Measurements from ENCODE around the gene CHKB.
A peak's percentile ranks its signal among the peaks of the same experiment; 100 is the strongest.

The CHKB gene

DNA sequence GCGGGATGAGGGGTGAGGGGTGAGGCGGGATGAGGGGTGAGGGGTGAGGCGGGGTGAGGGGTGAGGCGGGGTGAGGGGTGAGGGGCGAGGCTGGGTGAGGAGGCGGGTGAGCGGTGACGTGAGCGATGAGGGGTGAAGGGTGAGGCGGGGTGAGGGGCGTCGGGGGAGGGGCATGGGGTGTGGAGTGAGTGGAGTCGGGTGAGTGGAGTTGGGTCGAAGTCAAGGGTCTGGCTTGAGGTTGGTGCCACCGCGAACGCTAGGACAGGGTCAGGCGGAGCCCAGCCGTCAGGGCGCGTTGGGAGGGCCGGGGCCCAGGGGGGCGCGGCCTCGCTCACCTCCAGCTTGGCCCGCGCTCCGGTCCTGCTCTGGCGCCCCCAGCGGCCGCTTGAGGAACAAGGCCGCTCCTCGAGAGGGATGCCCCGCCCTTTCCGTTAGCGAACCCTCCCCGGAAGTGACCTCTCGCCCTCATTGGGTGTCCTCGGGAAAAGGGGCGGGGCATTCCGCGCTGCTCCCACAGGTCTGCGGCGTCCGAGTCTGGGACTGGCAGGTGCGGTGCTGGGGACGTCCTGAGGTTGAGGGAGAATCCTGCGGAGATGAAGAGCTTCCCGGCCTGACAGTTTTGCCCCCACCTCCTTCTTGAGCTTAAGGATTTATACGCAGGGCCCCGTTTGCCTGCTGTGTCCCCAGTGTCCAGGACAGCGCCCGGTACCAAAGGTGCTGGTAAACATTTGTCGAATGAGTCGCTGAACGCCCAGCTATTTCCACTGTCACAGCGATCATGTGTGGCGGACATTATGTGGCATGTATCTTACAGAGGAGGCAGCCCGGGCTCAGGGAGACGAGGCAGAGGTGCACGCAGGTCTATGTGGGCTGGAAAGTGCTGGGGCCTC lies 19.9 kb downstream of the CHKB start, which contains the start of gene SYCE3:
Gene SYCE3 (minus strand): TSS at position 397 of the 890 bp plus-strand sequence. CDS start 6,514 bp downstream, outside the sequence.
- Histone ChIP-seq H3K9ac (ENCODE audit: insufficient read length, low read depth) (peak within 1 kb of the TSS; percentile 59), H3K36me3 (ENCODE audit: insufficient read depth, insufficient read length, low read length) (peaks cover 3% of the 10 kb centered on the region), H3K27me3 (ENCODE audit: insufficient read depth, insufficient read length) (peaks cover 23% of the 10 kb centered on the region), H3K4me3 (ENCODE audit: insufficient read length, low read depth) (peak within 1 kb of the TSS; percentile 46), H3K4me1 (ENCODE audit: insufficient read depth, insufficient read length) (peaks cover 3% of the 10 kb centered on the region), H3K9me3 (ENCODE audit: insufficient read depth, low read length) (no peaks in the 10 kb centered on the region)
- TF ChIP-seq SUZ12 (IDR thresholded peaks at IDR 0.05; ENCODE audit: extremely low read depth, insufficient read depth, insufficient read length) (no peak), YY1 (IDR thresholded peaks at IDR 0.05; ENCODE audit: insufficient read depth, insufficient read length) (no peak), ZNF274 (IDR thresholded peaks at IDR 0.05; ENCODE audit: low read depth, low read length) (no peak)
- DNase-seq (ENCODE audit: low read depth, low spot score) = peak; percentile 86

DNA sequence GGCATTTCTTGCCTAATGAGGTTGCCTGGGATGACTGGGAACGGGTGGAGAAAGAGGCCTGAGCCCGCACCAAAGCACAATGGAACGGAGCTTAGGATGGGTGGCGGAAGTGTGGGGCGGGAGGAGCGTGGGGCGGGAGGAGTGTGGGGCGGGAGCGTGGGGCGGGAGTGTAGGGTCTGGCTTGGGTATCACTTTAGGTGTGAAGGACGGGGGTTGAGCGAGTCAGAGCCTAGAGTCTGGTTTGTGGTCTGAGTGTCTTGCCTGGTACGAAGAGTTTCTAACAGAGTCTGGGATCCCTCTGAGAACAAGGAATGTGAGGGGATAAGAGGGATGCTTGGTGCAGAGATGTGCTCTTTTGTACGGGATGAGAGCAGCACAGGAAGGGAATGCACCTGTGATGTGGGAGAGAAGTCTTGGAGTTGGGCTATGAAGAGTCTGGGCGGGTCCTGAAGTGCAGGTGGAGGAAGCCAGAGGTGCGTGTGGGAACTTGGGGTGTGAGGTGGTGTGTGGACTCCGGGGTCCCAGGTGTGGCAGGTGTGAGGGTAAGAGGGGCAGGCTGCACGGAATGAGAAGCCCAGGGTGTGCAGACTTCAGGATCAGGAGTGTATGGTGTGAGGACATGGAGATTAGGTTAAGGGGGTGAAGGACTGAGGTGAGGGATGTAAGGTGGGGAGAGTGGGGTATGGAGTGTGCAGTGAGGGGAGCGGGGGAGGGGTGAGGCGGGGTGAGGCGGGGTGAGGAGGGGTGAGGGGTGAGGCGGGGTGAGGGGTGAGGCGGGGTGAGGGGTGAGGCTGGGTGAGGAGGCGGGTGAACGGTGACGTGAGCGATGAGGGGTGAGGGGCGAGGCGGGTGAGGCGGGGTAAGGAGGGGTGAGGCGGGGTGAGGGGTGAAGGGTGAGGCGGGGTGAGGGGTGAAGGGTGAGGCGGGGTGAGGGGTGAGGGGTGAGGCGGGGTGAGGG lies 21.0 kb downstream of the CHKB start:
- Histone ChIP-seq H3K9ac (ENCODE audit: insufficient read length, low read depth) (no peak overlapping the region), H3K4me3 (ENCODE audit: insufficient read length, low read depth) (no peak overlapping the region), H3K27me3 (ENCODE audit: insufficient read depth, insufficient read length) (peaks cover 23% of the 10 kb centered on the region), H3K9me3 (ENCODE audit: insufficient read depth, low read length) (no peaks in the 10 kb centered on the region), H3K4me1 (ENCODE audit: insufficient read depth, insufficient read length) (peaks cover 3% of the 10 kb centered on the region), H3K36me3 (ENCODE audit: insufficient read depth, insufficient read length, low read length) (no peaks in the 10 kb centered on the region)
- no peak for DNase-seq (ENCODE audit: low read depth, low spot score)
- no peak for TF ChIP-seq YY1 (IDR thresholded peaks at IDR 0.05; ENCODE audit: insufficient read depth, insufficient read length)
- TF ChIP-seq ZNF274 (IDR thresholded peaks at IDR 0.05; ENCODE audit: low read depth, low read length) = no peak
- TF ChIP-seq SUZ12 (IDR thresholded peaks at IDR 0.05; ENCODE audit: extremely low read depth, insufficient read depth, insufficient read length) = no peak

DNA sequence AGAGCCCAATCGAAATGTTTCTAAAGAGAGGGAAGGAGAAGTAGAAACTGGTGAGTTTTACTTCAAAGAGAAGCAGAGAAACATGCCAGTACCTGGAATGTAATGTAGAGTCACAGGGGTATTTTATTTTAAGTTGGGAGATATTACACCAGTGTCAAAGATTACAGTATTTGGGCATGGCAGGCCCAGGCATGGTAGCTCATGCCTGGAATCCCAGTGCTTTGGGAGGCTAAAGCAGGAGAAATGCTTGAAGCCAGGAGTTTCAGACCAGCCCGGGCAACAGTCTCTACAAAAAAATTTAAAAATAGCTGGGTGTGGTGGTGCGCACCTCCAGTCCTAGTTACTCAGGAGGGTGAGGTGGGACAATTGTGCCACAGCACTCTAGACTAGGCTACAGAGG lies 22.6 kb downstream of the CHKB start:
- Histone ChIP-seq H3K9me3 (ENCODE audit: insufficient read depth, low read length) (no peaks in the 10 kb centered on the region), H3K36me3 (ENCODE audit: insufficient read depth, insufficient read length, low read length) (no peaks in the 10 kb centered on the region), H3K4me3 (ENCODE audit: insufficient read length, low read depth) (no peak overlapping the region), H3K4me1 (ENCODE audit: insufficient read depth, insufficient read length) (peaks cover 3% of the 10 kb centered on the region), H3K27me3 (ENCODE audit: insufficient read depth, insufficient read length) (peaks cover 21% of the 10 kb centered on the region), H3K9ac (ENCODE audit: insufficient read length, low read depth) (no peak overlapping the region)
- no peak for TF ChIP-seq ZNF274 (IDR thresholded peaks at IDR 0.05; ENCODE audit: low read depth, low read length)
- TF ChIP-seq YY1 (IDR thresholded peaks at IDR 0.05; ENCODE audit: insufficient read depth, insufficient read length) = no peak
- no peak for TF ChIP-seq SUZ12 (IDR thresholded peaks at IDR 0.05; ENCODE audit: extremely low read depth, insufficient read depth, insufficient read length)
- no peak for DNase-seq (ENCODE audit: low read depth, low spot score)

DNA sequence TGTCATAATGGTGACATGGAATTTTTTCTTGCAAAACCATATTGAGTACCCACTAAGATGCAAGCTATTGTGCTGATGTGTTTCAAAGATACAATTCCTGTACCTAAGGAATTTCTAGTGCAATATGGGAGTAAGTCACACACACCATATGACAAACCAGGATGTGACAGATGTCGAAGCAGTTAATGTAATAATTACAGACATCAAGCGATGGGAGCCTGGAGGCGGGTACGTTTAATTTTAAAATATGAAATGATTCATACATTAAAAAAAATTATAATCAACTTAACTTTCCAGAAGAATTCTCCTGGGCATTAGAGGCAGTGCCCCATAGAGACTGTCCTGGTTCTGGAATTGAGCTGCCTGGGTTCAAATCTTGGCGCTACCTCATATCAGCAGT lies 25.9 kb downstream of the CHKB start:
- Histone ChIP-seq H3K4me3 (ENCODE audit: insufficient read length, low read depth) (no peak overlapping the region), H3K9ac (ENCODE audit: insufficient read length, low read depth) (no peak overlapping the region), H3K9me3 (ENCODE audit: insufficient read depth, low read length) (no peaks in the 10 kb centered on the region), H3K36me3 (ENCODE audit: insufficient read depth, insufficient read length, low read length) (no peaks in the 10 kb centered on the region), H3K4me1 (ENCODE audit: insufficient read depth, insufficient read length) (peaks cover 2% of the 10 kb centered on the region), H3K27me3 (ENCODE audit: insufficient read depth, insufficient read length) (no peaks in the 10 kb centered on the region)
- TF ChIP-seq ZNF274 (IDR thresholded peaks at IDR 0.05; ENCODE audit: low read depth, low read length) (no peak), SUZ12 (IDR thresholded peaks at IDR 0.05; ENCODE audit: extremely low read depth, insufficient read depth, insufficient read length) (no peak), YY1 (IDR thresholded peaks at IDR 0.05; ENCODE audit: insufficient read depth, insufficient read length) (no peak)
- DNase-seq (ENCODE audit: low read depth, low spot score) = no peak

DNA sequence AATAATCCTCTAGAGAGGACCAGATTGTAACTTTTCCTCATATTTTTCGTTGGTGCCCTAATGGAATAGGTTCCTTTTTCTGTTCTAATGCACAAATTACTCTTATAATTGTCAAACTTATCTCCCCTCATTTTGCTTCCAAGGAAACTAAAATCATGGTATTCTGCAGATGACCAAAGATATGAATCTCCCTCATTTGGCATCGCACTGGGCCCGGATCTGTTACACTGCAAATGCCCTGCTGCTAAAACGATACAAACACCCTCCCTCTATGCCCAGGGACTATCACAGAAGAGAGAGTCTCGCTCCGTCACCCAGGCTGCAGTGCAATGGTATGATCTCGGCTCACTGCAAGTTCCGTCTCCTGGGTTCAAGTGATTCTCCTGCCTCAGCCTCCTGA lies 29.3 kb downstream of the CHKB start:
- DNase-seq (ENCODE audit: low read depth, low spot score) = no peak
- Histone ChIP-seq H3K4me3 (ENCODE audit: insufficient read length, low read depth) (no peak overlapping the region), H3K9me3 (ENCODE audit: insufficient read depth, low read length) (no peaks in the 10 kb centered on the region), H3K27me3 (ENCODE audit: insufficient read depth, insufficient read length) (no peaks in the 10 kb centered on the region), H3K9ac (ENCODE audit: insufficient read length, low read depth) (no peak overlapping the region), H3K4me1 (ENCODE audit: insufficient read depth, insufficient read length) (no peaks in the 10 kb centered on the region), H3K36me3 (ENCODE audit: insufficient read depth, insufficient read length, low read length) (no peaks in the 10 kb centered on the region)
- TF ChIP-seq SUZ12 (IDR thresholded peaks at IDR 0.05; ENCODE audit: extremely low read depth, insufficient read depth, insufficient read length) (no peak), YY1 (IDR thresholded peaks at IDR 0.05; ENCODE audit: insufficient read depth, insufficient read length) (no peak), ZNF274 (IDR thresholded peaks at IDR 0.05; ENCODE audit: low read depth, low read length) (no peak)

DNA sequence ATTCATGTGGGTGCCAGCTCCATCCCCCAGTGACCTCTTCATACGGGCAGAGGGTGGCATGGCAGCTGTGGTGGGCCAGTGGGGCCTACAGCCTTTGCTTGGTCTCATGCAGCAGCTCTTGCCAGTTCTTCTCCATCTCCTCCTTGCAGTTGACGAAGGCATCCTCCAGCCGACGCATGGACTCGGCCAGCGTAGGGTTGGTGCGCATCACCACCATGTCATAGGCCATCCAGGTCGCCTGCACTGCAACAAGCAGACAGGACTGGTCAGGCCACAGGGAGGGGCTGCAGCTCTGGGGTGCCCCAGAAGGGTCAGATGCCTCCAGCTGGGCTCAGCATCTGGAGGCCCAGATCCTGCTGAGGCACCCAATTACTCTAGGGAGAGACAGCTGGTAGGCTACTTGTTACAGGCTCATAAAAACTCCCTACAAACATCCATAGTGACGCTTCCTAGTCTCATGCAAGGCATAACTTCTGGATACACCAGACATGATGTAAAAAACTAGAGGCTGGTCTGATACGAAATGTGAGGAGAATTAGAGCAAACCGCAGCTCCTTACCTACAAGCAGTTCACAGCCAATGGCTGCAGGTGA lies 31.4 kb downstream of the CHKB start:
- TF ChIP-seq ZNF274 (IDR thresholded peaks at IDR 0.05; ENCODE audit: low read depth, low read length) (no peak), YY1 (IDR thresholded peaks at IDR 0.05; ENCODE audit: insufficient read depth, insufficient read length) (no peak), SUZ12 (IDR thresholded peaks at IDR 0.05; ENCODE audit: extremely low read depth, insufficient read depth, insufficient read length) (no peak)
- no peaks in the 10 kb centered on the region for H3K4me1 ChIP-seq (ENCODE audit: insufficient read depth, insufficient read length)
- H3K4me3 ChIP-seq (ENCODE audit: insufficient read length, low read depth) = no peak overlapping the region
- H3K9me3 ChIP-seq (ENCODE audit: insufficient read depth, low read length) = no peaks in the 10 kb centered on the region
- no peaks in the 10 kb centered on the region for H3K27me3 ChIP-seq (ENCODE audit: insufficient read depth, insufficient read length)
- no peaks in the 10 kb centered on the region for H3K36me3 ChIP-seq (ENCODE audit: insufficient read depth, insufficient read length, low read length)
- no peak overlapping the region for H3K9ac ChIP-seq (ENCODE audit: insufficient read length, low read depth)
- no peak for DNase-seq (ENCODE audit: low read depth, low spot score)
